Left renal cortex interstitium (tissue), 4 donors: ENCODE measurements around the gene CDK4. TPM values are rescaled to one million over a fixed set of nuclear protein-coding genes. Genes with fewer than 3 reads are reported as not detected.
A peak's percentile ranks its signal among the peaks of the same experiment; 100 is the strongest.

ENCODE experiments used
- DNase-seq, 4 donors: peaks; one replicate each; pipeline ENCODE4 v3.0.0-alpha.2; 2013; ENCODE audit warnings: low read depth in 4 of 4, low spot score in 2 of 4, missing footprints in 1 of 4
- polyA plus RNA-seq, 4 donors: library from polyadenylated mRNA; unstranded; fragments of 120-200 nt; gene quantifications; one replicate each; pipeline ENCODE4 v1.2.1, GENCODE V29; 2013; ENCODE audit not compliant: insufficient read length in 4 of 4

Gene CDK4
- polyA plus RNA-seq, 4 donors = 205 to 270 (median 239) TPM

GRCh38 chr12:57772429-57773322 is 20.6 kb upstream of the CDK4 start, which contains the start of gene EEF1AKMT3:
TSS of gene EEF1AKMT3 (plus strand) at chr12:57772614. CDS start at chr12:57772725, 111 bp downstream.
- DNase-seq = no peak

- peak; percentile 86 to 96 (median 94) for DNase-seq
Measured at GRCh38 chr12:57771873-57772428, 19.8 kb upstream of the CDK4 start, which contains the start of gene METTL1. TSS of gene METTL1 (minus strand) at chr12:57772105. CDS start at chr12:57772083, 22 bp downstream.

- DNase-seq = peak in 2 of 4 donors; percentile 87 to 88
Measured at GRCh38 chr12:57771236-57771872, 19.2 kb upstream of the CDK4 start.

GRCh38 chr12:57770734-57771133 is 18.6 kb upstream of the CDK4 start:
- DNase-seq = no peak

GRCh38 chr12:57769594-57769993 is 17.5 kb upstream of the CDK4 start:
- DNase-seq = no peak

- DNase-seq = no peak
Measured at GRCh38 chr12:57767876-57768275, 15.8 kb upstream of the CDK4 start.

- no peak for DNase-seq
Measured at GRCh38 chr12:57767305-57767698, 15.2 kb upstream of the CDK4 start.

- no peak for DNase-seq
Measured at GRCh38 chr12:57766464-57767304, 14.6 kb upstream of the CDK4 start, which contains the start of gene CYP27B1. TSS of gene CYP27B1 (minus strand) at chr12:57767078. CDS start at chr12:57767041, 37 bp downstream.

GRCh38 chr12:57765698-57766463 is 13.8 kb upstream of the CDK4 start:
- DNase-seq = no peak

- no peak for DNase-seq
Measured at GRCh38 chr12:57765003-57765697, 13.0 kb upstream of the CDK4 start.

- DNase-seq = no peak
Measured at GRCh38 chr12:57764662-57765002, 12.5 kb upstream of the CDK4 start.

GRCh38 chr12:57763881-57764661 is 12.0 kb upstream of the CDK4 start:
- no peak for DNase-seq

- no peak for DNase-seq
Measured at GRCh38 chr12:57762463-57762862, 10.4 kb upstream of the CDK4 start.

GRCh38 chr12:57761391-57761998 is 9.4 kb upstream of the CDK4 start:
- DNase-seq = no peak

GRCh38 chr12:57760347-57760982 is 8.4 kb upstream of the CDK4 start:
- no peak for DNase-seq

- DNase-seq = no peak
Measured at GRCh38 chr12:57759360-57759980, 7.4 kb upstream of the CDK4 start.
